ENCODE measurements around the gene HOXB5. TPM values are rescaled to one million over a fixed set of nuclear protein-coding genes. Genes with fewer than 3 reads are reported as not detected.
A peak's percentile ranks its signal among the peaks of the same experiment; 100 is the strongest.

The HOXB5 gene
- total and polyA plus RNA-seq, 11 donors: 0.04 to 1.0 (median 0.17) TPM; not detected in 6

DNA sequence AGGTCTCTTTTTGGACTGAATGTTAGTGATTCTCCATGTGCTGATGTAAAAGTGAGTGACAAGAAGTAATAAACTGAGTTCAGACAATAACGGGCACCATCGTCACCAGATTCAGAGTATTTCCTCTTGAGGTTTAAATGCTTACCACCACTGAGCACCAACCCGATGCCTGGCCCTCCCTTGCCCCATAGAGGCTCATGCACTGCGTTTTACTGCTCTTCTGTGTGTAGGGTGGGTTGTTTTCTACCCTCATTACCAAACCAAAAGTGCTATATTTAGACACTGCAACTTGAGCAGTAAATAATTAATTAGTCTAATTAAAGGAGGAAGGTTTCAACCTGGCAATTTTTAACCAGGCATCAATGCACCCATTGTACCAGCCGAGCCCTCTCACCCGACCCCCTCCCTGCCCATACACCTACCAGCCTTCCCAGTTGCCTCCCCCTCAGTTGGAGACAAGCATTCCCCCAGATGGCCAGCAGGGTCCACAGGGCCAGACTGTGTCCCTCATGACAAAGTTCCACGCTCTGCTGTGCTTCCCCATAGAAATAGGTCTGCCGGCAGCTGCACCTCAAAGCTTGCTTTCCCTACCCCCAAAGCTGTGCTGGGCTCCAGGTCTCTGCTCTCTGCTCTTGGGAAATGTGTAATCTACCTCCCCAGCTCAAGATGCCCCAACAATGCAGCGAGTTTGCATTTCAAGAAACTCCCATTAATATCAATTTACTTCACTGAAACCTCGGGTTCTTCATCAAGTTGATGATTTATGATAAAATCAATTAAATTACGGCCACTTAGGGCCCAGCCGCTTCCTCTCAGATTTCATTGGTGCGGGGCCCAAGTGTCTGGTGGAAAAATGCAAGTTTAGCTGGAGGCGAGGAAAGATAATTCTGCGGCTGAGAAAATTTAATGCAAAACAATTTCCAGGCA lies 31.4 kb downstream of the HOXB5 start:
- H3K27me3 ChIP-seq: peaks cover 10 to 96% (median 61%) of the 10 kb centered on the region in 9 donors
- TF ChIP-seq POLR2A (IDR thresholded peaks at IDR 0.05): no peak
- peak in 1 of 12 donors; percentile 5 for TF ChIP-seq CTCF (IDR thresholded peaks at IDR 0.05)
- no peak for DNase-seq
- peaks cover 0 to 39% (median 0%) of the 10 kb centered on the region in 12 donors for H3K4me1 ChIP-seq
- intact Hi-C loops (cut with DNase I): no loop called here
- H3K36me3 ChIP-seq: no peaks in the 10 kb centered on the region
- H3K9me3 ChIP-seq: no peaks in the 10 kb centered on the region
- ATAC-seq: no peak
- H3K4me3 ChIP-seq: no peak overlapping the region
- peak overlapping the region in 1 of 12 donors; percentile 97 for H3K27ac ChIP-seq
- 48 to 64% (median 60%) methylated on average over 15 of the region's 15 CpGs for WGBS, 4 donors

DNA sequence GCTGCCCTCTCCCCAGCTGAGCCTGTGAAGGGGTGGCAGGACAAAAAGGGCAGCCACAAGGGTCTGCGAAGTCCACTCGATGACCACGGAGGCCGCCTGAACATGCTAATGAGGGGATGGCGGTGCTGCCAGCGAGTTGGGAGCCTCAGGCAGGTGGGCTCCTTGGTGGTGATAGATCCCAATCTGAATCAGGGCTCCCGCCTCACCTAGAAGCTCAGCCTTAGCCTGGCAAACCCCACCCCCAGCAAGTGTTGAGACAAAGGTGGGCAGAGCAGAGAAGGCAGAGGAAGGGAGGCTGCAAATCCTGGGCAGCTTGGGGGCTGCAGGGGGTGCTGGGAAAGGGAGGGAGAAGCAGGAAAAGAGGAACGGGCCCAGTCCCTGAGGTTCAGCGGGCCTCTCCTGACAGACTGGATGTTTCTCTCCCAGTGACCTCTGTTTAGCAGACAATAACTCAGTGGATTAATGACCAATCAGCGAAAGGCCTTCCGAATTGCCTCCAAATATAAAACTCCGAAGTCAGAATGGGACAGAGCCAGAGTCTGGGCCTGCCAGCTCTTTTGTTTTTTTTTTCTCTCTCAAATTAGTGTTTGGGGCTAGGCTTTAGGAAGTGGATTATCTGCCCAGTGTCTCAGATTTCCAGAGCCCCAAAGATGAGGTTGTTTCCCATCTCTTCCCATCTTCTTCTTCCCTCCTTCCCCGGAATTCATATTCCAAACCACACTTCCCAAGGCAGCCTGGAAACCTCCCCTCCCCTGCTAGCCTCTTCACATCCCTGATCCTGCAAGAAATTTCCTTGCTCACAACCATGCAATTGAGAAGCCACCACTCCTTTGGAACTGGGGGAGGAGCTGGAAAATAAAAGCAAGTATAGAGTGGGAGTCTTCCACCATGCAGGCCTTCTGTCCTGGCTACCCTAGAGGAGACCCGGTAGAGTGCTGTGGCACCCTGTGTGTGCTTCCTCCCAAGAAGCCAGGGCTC lies 33.5 kb downstream of the HOXB5 start:
- H3K4me3 ChIP-seq: no peak overlapping the region
- peak overlapping the region in 1 of 12 donors; percentile 90 for H3K27ac ChIP-seq
- DNase-seq: no peak
- no peaks in the 10 kb centered on the region for H3K9me3 ChIP-seq
- intact Hi-C loops (cut with DNase I): no loop called here
- peaks cover 0 to 28% (median 0%) of the 10 kb centered on the region in 12 donors for H3K4me1 ChIP-seq
- 42 to 58% (median 50%) methylated on average over 14 of the region's 14 CpGs for WGBS, 4 donors
- no peaks in the 10 kb centered on the region for H3K36me3 ChIP-seq
- ATAC-seq: no peak
- peaks cover 9 to 94% (median 51%) of the 10 kb centered on the region in 9 donors for H3K27me3 ChIP-seq
- no peak for TF ChIP-seq POLR2A (IDR thresholded peaks at IDR 0.05)
- no peak for TF ChIP-seq CTCF (IDR thresholded peaks at IDR 0.05)

GRCh38 chr17:48559122-48559839 lies 34.3 kb downstream of the HOXB5 start:
- no peaks in the 10 kb centered on the region for H3K9me3 ChIP-seq
- no peaks in the 10 kb centered on the region for H3K36me3 ChIP-seq
- peaks cover 9 to 94% (median 49%) of the 10 kb centered on the region in 9 donors for H3K27me3 ChIP-seq
- DNase-seq (no peak), ATAC-seq (no peak)
- intact Hi-C loops (cut with DNase I): no loop called here
- no peak overlapping the region for H3K4me3 ChIP-seq
- no peak for TF ChIP-seq POLR2A (IDR thresholded peaks at IDR 0.05)
- no peak for TF ChIP-seq CTCF (IDR thresholded peaks at IDR 0.05)
- 39 to 59% (median 54%) methylated on average over 16 of the region's 16 CpGs for WGBS, 4 donors
- peak overlapping the region in 1 of 12 donors; percentile 90 for H3K27ac ChIP-seq
- H3K4me1 ChIP-seq: peaks cover 0 to 27% (median under 1%) of the 10 kb centered on the region in 12 donors
